ENCODE data around the gene RPRD1B.

- TF ChIP-seq POLR2A (IDR thresholded peaks at IDR 0.05; ENCODE audit: low read depth, low read length) (no peak), POLR2AphosphoS5 (IDR thresholded peaks at IDR 0.05; ENCODE audit: low read depth, low read length) (no peak)
Observed at GRCh38 chr20:38073307-38074071, 39.9 kb downstream of the RPRD1B start.
